Stimulated activated CD4-positive, alpha-beta T cell treated with anti-CD3 and anti-CD28 coated beads, Interleukin-4, amount 100 ng/mL, for 24 hours (primary cell): ENCODE results near the gene RERE.
A peak's percentile ranks its signal among the peaks of the same experiment; 100 is the strongest.
"Not testable (repeated sequence)": the region's sequence is repeated elsewhere in the genome, so short reads cannot be mapped to it uniquely, and the experiment has no call there.

Source experiments
- DNase-seq: peaks from one replicate; pipeline ENCODE4 v3.0.0-alpha.2; 2020

Gene RERE

DNA sequence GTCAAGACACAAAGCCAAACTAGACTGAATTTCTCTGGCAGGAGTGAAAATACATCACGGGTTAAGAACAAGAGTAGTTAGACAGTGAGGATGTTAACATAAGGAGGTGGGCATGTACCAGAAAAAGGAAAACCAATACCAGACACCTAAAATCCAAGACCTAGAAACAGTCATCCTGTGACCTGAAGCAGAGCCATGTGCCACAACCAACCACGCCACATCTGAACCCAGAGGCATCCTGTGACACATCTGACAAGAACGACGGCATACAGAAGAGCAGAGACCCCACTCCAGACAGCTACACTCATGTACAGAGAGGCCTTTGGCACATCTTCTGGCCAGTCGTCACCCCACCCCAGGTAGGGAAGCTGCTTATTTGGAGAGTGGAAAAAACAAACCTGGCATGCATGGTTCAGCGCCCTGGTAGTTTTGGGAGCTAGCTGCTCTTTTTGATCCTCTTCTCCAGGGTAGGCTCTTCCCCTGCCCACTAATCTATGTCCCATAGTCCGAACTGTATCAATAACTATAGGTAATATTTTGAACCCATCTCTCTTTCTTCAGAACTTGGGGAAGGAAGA is 427.4 kb downstream of the RERE start:
- no peak for DNase-seq

- DNase-seq, result no peak
Measured at GRCh38 chr1:8388732-8389562, 428.5 kb downstream of the RERE start.

- no peak for DNase-seq
Measured at GRCh38 chr1:8386247-8386646, 431.2 kb downstream of the RERE start.

DNA sequence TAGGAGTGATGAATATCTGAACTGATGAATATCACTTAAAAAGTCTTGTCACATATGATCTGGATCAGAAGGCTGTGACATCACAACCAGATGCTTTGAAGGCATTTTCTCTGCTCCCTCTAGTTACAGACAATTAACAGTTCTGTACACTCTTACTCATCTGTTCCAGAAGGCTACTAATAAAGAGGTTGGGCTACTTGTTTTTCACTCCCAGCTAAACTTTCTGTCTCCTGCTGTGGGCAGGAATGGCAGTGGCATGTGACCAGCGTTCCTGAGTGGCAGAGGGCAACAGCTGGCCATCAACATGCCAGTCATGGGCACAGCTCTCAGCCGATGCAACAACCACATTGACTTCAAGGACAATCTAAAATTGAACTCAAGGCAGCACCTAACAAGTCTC is 432.9 kb downstream of the RERE start:
- DNase-seq, result no peak

- no peak for DNase-seq
Measured at GRCh38 chr1:8384088-8384487, 433.4 kb downstream of the RERE start.

DNA sequence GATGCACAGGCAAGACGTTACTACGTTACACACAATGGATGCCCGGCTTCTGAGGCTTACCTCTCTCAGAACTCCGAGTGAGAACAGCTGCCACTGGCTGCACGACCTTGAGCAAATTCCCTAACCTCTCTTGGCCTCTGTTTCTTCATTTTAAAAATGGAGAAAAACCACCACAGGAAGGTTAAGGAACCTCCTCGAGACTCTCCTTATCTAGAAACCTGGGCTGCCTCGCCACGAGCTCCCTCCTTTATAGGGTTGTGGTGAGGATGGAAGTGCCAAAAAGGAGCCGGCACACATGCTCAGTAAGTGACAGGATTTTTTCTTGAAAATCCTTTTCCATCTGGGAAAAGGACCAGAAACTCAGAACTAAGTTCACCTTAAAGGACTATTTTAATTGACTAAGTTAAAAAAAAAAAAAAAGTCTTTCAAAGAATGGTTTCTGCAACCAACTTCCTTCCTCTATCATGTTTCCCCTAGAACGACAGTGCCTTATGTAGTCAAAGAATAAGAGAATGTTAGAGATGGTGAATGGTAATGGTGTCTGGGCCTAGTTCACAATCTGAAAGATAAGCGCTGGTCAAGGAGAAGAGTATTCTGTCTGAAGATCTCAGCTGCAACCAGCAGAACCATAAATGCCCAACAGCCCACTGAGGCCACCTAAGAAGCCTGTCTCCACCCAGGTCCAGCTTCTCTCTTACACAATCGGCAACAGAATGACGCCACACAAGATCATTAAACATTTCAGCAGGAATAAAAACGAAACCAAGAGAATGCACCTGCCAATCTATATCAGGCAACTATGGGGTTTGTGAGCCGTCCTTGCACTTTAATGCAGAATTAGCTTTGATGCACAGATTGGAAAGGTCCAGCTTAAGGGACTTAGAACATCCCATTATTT is 434.6 kb downstream of the RERE start:
- no peak for DNase-seq

DNA sequence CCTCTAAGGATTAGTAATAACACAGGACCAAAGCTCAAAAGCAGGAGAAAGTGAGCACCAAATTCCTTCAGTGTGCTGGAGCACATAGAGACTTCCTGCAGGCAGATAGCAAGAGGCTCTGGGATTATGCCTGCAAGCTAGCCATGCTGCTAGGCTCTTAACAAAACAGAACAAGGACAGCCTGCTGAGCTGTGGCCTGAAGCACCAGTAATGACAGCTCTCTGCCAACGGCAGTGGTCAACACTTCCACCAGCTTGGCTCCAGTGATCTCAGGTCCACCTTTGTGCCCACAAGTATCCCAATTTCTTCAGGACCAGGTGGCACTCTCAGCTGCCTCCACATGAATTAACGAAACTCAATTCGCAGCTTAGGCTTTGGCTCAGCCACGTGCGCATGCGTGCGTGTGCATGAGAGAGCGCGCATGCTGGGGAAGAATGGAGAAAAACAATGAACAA is 435.4 kb downstream of the RERE start:
- DNase-seq, result no peak

DNA sequence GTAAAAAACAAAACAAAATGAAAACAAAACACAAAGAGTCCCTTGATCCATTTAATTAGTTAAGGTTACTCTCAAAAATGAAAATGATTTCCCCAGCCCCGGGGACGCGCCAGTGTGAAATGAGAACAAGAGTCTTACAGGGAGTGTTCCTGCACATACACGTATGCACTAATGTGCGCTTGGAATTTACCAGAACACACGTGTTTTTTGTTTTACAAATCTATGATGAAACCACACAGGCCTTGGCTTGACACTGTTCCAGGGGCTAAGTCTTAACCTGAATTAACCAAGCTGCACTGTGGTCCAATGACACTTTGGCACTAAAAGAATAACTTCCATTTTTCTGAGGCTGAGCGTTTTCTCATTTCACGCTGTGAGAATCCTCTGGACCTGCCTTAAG is 435.8 kb downstream of the RERE start:
- DNase-seq, result no peak

- DNase-seq, result not testable (repeated sequence)
Measured at GRCh38 chr1:8380310-8380709, 437.1 kb downstream of the RERE start.

- DNase-seq, result no peak
Measured at GRCh38 chr1:8379513-8380186, 437.8 kb downstream of the RERE start.

GRCh38 chr1:8378981-8379470 is 438.4 kb downstream of the RERE start:
- DNase-seq, result no peak

DNA sequence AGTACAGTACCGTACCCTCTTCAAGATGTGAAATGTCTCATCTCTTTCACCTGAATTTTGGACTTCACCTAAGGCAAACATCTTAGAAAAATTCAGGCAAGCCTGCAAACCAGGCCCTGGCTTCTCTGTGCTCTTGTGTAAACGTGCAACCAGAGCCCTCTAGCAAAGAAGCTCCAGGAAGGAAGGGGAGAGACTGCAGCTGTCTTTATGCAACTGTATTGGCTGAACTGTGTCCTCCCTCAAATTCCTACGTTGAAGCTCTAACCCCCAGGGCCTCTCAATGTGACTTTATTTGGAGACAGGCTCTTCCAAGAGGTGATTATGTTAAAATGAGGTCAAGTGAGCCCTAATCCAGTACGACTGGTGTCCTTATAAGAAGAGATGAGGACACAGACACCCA is 439.3 kb downstream of the RERE start:
- DNase-seq, result no peak

DNA sequence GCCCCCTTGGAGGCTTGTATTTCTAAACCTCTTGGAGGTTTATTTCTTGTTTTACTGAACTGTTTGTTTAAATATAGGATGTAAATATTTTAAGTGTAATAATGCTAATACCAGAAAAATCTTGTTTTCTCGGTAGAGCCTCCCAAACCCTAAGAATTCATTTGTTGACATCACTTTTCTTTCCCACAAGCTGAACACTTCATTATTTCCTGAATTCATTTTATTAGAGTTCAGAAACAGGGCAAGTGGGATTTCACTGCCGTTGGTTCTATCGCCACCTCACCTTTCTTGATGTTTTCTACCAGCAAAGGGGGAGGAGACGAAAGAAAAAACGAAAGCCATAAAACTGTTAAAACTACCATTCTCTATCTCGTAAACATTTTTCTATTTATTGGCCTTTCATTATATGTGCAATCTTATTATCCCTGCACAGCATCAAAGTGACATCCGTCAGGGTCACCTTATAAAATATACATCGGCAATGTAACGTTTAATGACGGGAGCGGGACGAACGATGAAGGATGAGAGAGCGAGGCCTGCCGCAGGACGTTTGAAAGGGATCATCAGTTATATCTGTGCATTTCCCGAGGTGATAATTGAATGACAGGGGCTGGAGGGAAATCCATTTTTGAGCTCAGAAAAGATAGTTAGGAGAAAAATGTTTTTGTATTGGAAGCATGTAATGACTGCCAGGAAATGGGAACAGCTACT is 440.0 kb downstream of the RERE start:
- no peak for DNase-seq

DNA sequence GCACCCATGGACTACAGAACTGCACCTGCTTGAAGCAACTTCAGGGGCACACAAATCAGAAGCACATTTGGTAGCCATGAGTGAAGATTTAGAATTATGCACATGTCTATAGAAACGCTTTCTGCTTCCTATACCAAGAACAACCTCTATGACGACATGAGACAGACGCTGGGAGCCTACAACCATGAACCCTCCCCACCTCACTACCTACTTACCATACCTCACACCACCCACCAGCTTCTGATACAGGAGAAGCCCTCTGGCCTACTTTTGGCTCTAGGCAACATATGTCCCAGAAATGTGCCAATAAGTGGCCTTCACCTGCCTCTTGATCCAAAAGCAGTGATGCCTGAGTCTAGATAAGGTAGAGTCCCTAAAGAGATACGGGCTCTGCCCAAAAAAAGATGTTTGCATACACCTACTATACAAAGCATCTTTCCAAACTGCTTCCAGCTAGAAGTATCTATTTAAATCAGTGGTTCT is 441.0 kb downstream of the RERE start:
- DNase-seq, result no peak

DNA sequence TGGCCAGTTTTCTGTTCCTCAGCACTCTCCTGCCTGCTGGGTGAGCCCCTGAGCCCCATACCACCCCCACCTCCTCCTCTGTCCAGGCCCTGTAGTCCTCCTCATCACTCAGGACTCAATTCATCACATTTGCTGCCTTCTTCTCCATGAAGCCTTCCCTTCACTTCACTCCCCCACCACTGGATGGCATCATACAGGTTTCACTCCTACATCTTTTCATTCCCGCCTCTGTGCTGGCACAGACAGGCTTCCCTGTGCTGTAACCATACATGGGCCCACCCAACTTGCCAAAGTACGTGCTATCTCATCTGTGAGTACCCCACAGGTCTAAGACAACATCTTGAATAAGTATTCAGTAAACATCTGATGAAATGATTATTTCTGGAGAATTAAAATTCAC is 442.6 kb downstream of the RERE start:
- DNase-seq, result peak; percentile 45

DNA sequence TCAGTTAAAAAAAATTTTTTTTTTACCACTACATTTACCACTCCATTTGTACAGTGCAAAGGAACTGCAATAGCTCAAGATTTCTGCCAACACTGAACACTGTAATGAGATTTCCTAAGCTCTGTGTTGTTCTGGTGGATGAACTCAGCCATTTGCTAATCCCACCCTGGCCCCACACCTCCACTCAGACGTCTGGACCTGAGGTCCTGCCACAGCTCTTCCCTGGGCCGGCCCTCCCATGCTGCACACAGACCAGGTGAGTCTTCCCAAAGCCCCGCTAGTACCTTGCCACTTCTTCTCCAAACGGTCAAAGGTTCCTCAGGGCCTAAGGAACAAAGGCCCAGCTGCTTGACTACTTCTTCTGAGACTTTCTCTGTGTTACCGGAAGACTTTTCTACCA is 443.1 kb downstream of the RERE start:
- no peak for DNase-seq

GRCh38 chr1:8373581-8374241 is 443.7 kb downstream of the RERE start:
- DNase-seq, result no peak

DNA sequence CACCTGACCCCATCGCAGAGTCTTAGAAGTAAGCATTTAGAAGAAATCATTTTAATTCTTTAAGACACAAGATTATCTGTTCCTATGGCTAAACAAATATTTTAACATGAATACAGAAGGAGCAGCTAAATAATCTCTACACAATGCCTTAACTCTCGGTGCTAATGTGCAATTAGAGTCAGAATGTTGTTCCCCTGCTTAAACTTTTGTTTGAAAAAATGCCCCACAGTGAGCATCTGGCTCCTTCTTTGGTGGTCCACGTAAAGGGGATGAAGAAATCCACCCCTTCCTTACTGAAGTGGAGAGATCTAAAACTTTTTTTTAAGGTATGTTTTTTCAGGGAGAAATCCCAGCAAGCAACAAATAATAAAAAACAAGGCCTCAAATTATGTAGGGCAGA is 444.3 kb downstream of the RERE start:
- DNase-seq, result no peak

DNA sequence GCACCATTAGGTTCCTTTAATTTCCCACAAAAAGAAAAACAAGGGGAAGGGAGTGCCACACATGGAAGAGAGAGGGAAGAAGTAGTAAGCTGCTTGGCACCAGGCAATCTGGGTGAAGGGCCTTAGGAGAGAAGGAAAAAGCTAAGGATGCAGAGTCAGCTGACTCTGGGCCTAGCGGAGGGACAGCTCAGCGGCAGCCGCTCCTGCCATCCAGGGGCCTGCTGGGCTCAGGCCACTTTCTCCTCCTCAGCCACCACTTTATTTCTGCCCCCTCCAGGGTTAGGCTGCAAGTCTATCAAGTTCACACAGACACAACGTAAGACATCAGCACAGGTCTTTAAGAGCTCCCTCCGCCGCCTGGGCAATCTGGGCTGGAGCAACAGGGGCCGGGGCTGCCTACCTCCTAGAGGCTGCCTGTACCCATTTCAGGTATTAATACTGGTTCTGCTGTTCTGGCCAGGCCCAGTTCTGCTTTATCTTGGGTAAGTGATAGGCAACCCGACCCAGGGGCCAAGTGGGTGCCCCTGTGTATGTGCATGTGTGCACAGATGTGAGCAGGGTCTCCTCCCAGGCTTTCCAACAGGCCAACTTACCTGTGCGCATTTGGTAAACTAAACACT is 446.0 kb downstream of the RERE start:
- DNase-seq, result no peak

GRCh38 chr1:8370905-8371315 is 446.5 kb downstream of the RERE start:
- no peak for DNase-seq
